IMR-90 (cell line): Measurements from ENCODE around the gene UNC93A. TPM values are rescaled to one million over a fixed set of nuclear protein-coding genes. Genes with fewer than 3 reads are reported as not detected.

Experiments
- ATAC-seq: fragments of 200-7000 bp; cut with Tn5 transposase; 2 replicates; pipeline ENCODE4 v1.9.1; 2020; ENCODE audit warnings: low read depth, mild to moderate bottlenecking, moderate library complexity
- BruUV-seq: library from RNA; stranded (reverse); fragments of 400-500 nt; replicated peaks from 2 replicates; lab custom pipeline; 2021; lab: Mats Ljungman, UMichigan
- CTCF ChIA-PET: fragments of 300-600 bp; formaldehyde crosslinking; extraction: SDS; loops from one replicate; lab custom pipeline; 2021; ENCODE audit warnings: antibody characterized with exemption; lab: Yijun Ruan, JAX
- POLR2A ChIA-PET: fragments of 300-600 bp; sonication (Branson Sonifier 250); formaldehyde crosslinking; loops from one replicate; lab custom pipeline; 2022; ENCODE audit warnings: antibody characterized with exemption; ENCODE audit not compliant: unreplicated experiment; lab: Charles Lee
- DNase-seq: peaks from one replicate; pipeline ENCODE4 v3.0.0; 2013
- H2AFZ ChIP-seq: replicated peaks from 2 replicates; pipeline ENCODE3; 2013; ENCODE audit warnings: low read length, mild to moderate bottlenecking; ENCODE audit not compliant: poor library complexity
- H2AK5ac ChIP-seq: 2 replicates; pipeline ENCODE4 v1.6.1; 2013; ENCODE audit warnings: low read depth, low read length, inconsistent platforms
- H2AK9ac ChIP-seq: replicated peaks from 2 replicates; pipeline ENCODE3; 2013; ENCODE audit warnings: mild to moderate bottlenecking, low read depth, low read length, moderate library complexity; ENCODE audit not compliant: poor library complexity
- H2BK120ac ChIP-seq: 2 replicates; pipeline ENCODE4 v1.6.1; 2013; ENCODE audit warnings: low read depth, low read length, inconsistent platforms
- H2BK15ac ChIP-seq: 3 replicates; pipeline ENCODE4 v1.6.1; 2013; ENCODE audit warnings: low read depth, low read length, inconsistent platforms
- H2BK20ac ChIP-seq: 2 replicates; pipeline ENCODE4 v1.6.1; 2013; ENCODE audit warnings: low read depth, mild to moderate bottlenecking, inconsistent platforms, low read length, moderate library complexity
- H2BK5ac ChIP-seq: 2 replicates; pipeline ENCODE4 v1.6.1; 2013; ENCODE audit warnings: mild to moderate bottlenecking, low read depth, low read length, inconsistent platforms; ENCODE audit not compliant: poor library complexity, severe bottlenecking
- H3K14ac ChIP-seq: replicated peaks from 2 replicates; pipeline ENCODE4 v1.6.1; 2013; ENCODE audit warnings: low read depth, low read length, inconsistent platforms
- H3K18ac ChIP-seq: 2 replicates; pipeline ENCODE4 v1.6.1; 2013; ENCODE audit warnings: low read depth, low read length, control low read depth
- H3K23ac ChIP-seq: 2 replicates; pipeline ENCODE4 v1.6.1; 2013; ENCODE audit warnings: low read depth, low read length, inconsistent platforms
- H3K27ac ChIP-seq: 2 replicates; pipeline ENCODE4 v1.5.1; 2013; ENCODE audit warnings: mild to moderate bottlenecking, control low read depth, low read length; ENCODE audit not compliant: insufficient read depth
- H3K27me3 ChIP-seq: 2 replicates; pipeline ENCODE4 v1.6.1; 2013; ENCODE audit warnings: low read length; ENCODE audit not compliant: control insufficient read depth, insufficient read depth
- H3K36me3 ChIP-seq: 2 replicates; pipeline ENCODE4 v1.6.1; 2013; ENCODE audit warnings: low read length, mixed read lengths; ENCODE audit not compliant: control insufficient read depth, insufficient read depth
- H3K4ac ChIP-seq: 2 replicates; pipeline ENCODE4 v1.6.1; 2013; ENCODE audit warnings: low read depth, low read length, inconsistent platforms
- H3K4me1 ChIP-seq: 2 replicates; pipeline ENCODE4 v1.6.1; 2013; ENCODE audit warnings: low read length, mixed read lengths; ENCODE audit not compliant: control insufficient read depth, insufficient read depth
- H3K4me2 ChIP-seq: 2 replicates; pipeline ENCODE4 v1.6.1; 2013; ENCODE audit warnings: low read depth, mild to moderate bottlenecking, control low read depth, low read length, moderate library complexity
- H3K4me3 ChIP-seq: 2 replicates; pipeline ENCODE4 v1.5.1; 2013; ENCODE audit warnings: low read depth, mild to moderate bottlenecking, control low read depth, low read length, moderate library complexity; ENCODE audit not compliant: insufficient read depth
- H3K56ac ChIP-seq: 2 replicates; pipeline ENCODE4 v1.6.1; 2013; ENCODE audit warnings: low read length, inconsistent platforms; ENCODE audit not compliant: insufficient read depth; ENCODE audit errors: extremely low read depth
- H3K79me1 ChIP-seq, 2 experiments: 2 replicates each; pipeline ENCODE4 v1.6.1; 2013; ENCODE audit warnings: low read length in 2 of 2, inconsistent platforms in 1 of 2, low read depth in 1 of 2
- H3K9ac ChIP-seq: 2 replicates; pipeline ENCODE4 v1.6.1; 2013; ENCODE audit warnings: low read depth, low read length, control low read depth
- H3K9me1 ChIP-seq: 2 replicates; pipeline ENCODE4 v1.6.1; 2013; ENCODE audit warnings: low read length, inconsistent platforms; ENCODE audit not compliant: insufficient read depth
- H3K9me3 ChIP-seq: 2 replicates; pipeline ENCODE4 v1.6.1; 2013; ENCODE audit warnings: low read length; ENCODE audit not compliant: control insufficient read depth, insufficient read depth
- H4K20me1 ChIP-seq: 2 replicates; pipeline ENCODE4 v1.6.1; 2013; ENCODE audit warnings: low read length, inconsistent platforms; ENCODE audit not compliant: insufficient read depth
- H4K5ac ChIP-seq: 2 replicates; pipeline ENCODE4 v1.6.1; 2013; ENCODE audit warnings: mild to moderate bottlenecking, low read depth, low read length, control low read depth
- H4K8ac ChIP-seq, 2 experiments: 2 replicates each; pipeline ENCODE4 v1.6.1; 2013; ENCODE audit warnings: low read depth in 2 of 2, low read length in 2 of 2, control low read depth in 1 of 2, inconsistent platforms in 1 of 2
- H4K91ac ChIP-seq: 2 replicates; pipeline ENCODE4 v1.6.1; 2013; ENCODE audit warnings: low read depth, low read length, inconsistent platforms; ENCODE audit not compliant: insufficient read depth
- BHLHE40 ChIP-seq: fragments of 150-350 bp; IDR thresholded peaks from 2 replicates; pipeline ENCODE4 v1.6.1; 2016; ENCODE audit warnings: mild to moderate bottlenecking, low read depth, low read length
- CEBPB ChIP-seq: IDR thresholded peaks from 2 replicates; pipeline ENCODE4 v1.6.1; 2012; ENCODE audit warnings: low read depth, low read length, improper control_type of control experiment
- CHD1 ChIP-seq: IDR thresholded peaks from 2 replicates; pipeline ENCODE4 v1.6.1; 2012; ENCODE audit warnings: low read depth, low read length, improper control_type of control experiment
- FOS ChIP-seq: fragments of 150-350 bp; IDR thresholded peaks from 2 replicates; pipeline ENCODE4 v1.6.1; 2016; ENCODE audit warnings: low read depth, low read length
- MAFK ChIP-seq: IDR thresholded peaks from 2 replicates; pipeline ENCODE4 v1.6.1; 2012; ENCODE audit warnings: low read depth, low read length, improper control_type of control experiment
- MAZ ChIP-seq: IDR thresholded peaks from 2 replicates; pipeline ENCODE4 v1.6.1; 2012; ENCODE audit warnings: low read depth, mild to moderate bottlenecking, low read length, improper control_type of control experiment, moderate library complexity, borderline replicate concordance
- MXI1 ChIP-seq: IDR thresholded peaks from 2 replicates; pipeline ENCODE4 v1.6.1; 2012; ENCODE audit warnings: low read depth, mild to moderate bottlenecking, low read length, moderate library complexity, borderline replicate concordance
- NFE2L2 ChIP-seq: fragments of 150-350 bp; IDR thresholded peaks from 2 replicates; pipeline ENCODE4 v1.6.1; 2016; ENCODE audit warnings: low read depth, mild to moderate bottlenecking, low read length
- POLR2A ChIP-seq: IDR thresholded peaks from 2 replicates; pipeline ENCODE4 v1.6.1; 2012; ENCODE audit warnings: mild to moderate bottlenecking, low read depth, low read length
- RAD21 ChIP-seq: IDR thresholded peaks from 2 replicates; pipeline ENCODE4 v1.6.1; 2012; ENCODE audit warnings: low read length, improper control_type of control experiment
- RCOR1 ChIP-seq: IDR thresholded peaks from 2 replicates; pipeline ENCODE4 v1.6.1; 2012; ENCODE audit warnings: mild to moderate bottlenecking, low read length, improper control_type of control experiment; ENCODE audit not compliant: insufficient replicate concordance
- RFX5 ChIP-seq: IDR thresholded peaks from 2 replicates; pipeline ENCODE4 v1.8.0; 2012; ENCODE audit warnings: low read depth, mild to moderate bottlenecking, low read length, moderate library complexity
- SMC3 ChIP-seq: fragments of 150-350 bp; IDR thresholded peaks from 2 replicates; pipeline ENCODE4 v1.6.1; 2016; ENCODE audit warnings: low read depth, mild to moderate bottlenecking, antibody characterized with exemption, low read length, moderate library complexity
- USF2 ChIP-seq: fragments of 150-350 bp; IDR thresholded peaks from 2 replicates; pipeline ENCODE4 v1.6.1; 2017; ENCODE audit warnings: mild to moderate bottlenecking, antibody characterized with exemption, low read length, low read depth
- WGBS, 2 experiments: methylation state at CpG; one replicate each; pipeline versions ENCODE4 v1.1.5 to v1.1.7; 2013; ENCODE audit warnings: missing lambda C conversion rate in 2 of 2; ENCODE audit not compliant: insufficient read length in 1 of 2; ENCODE audit errors: extremely low coverage in 2 of 2; 5-methylcytosine and 5-hydroxymethylcytosine counted together
- dilution Hi-C: fragments of 300-500 bp; cut with HindIII; formaldehyde crosslinking; loops from one replicate; pipeline ENCODE4 v1.14.3; 2018; ENCODE audit warnings: low sequenced_read_pairs; ENCODE audit not compliant: unreplicated experiment
- in situ Hi-C: fragments of 300-500 bp; cut with MboI; formaldehyde crosslinking; loops from 3 replicates; pipeline ENCODE4 v1.14.3; 2019; ENCODE audit warnings: low sequenced_read_pairs, inconsistent platforms, mixed read lengths
- intact Hi-C: fragments of 100-400 bp; cut with micrococcal nuclease; formaldehyde crosslinking; loops from 2 replicates; pipeline ENCODE4 v1.10.0; 2022
- polyA plus RNA-seq, 3 experiments: library from polyadenylated mRNA; depleted of rRNA; stranded (reverse); fragments of >200 nt; gene quantifications; 2 replicates each; pipeline ENCODE4 v1.2.3, GENCODE V29; 2012; ENCODE audit warnings: low replicate concordance in 1 of 3
- total RNA-seq: library from RNA; depleted of rRNA; stranded (reverse); fragments of >200 nt; gene quantifications from 2 replicates; pipeline ENCODE4 v1.2.3, GENCODE V29; 2012
- TF ChIP-seq, protein P1 (sequence below): fragments of 150-350 bp; IDR thresholded peaks from 2 replicates; pipeline ENCODE4 v1.6.1; 2016; ENCODE audit warnings: low read depth, mild to moderate bottlenecking, low read length, moderate library complexity, borderline replicate concordance
- TF ChIP-seq, protein P2 (sequence below): conservative IDR thresholded peaks from 2 replicates; pipeline ENCODE4 v1.5.1; 2012; ENCODE audit warnings: mild to moderate bottlenecking, low read depth, low read length, improper control_type of control experiment

The UNC93A gene
- total and polyA plus RNA-seq, 2 of the 4 experiments (the other 2 are of a cell fraction): not detected

GRCh38 chr6:167247814-167248595, 43.1 kb upstream of the UNC93A start:
- Histone ChIP-seq H3K4me3 (no peak overlapping the region), H3K18ac (no peak overlapping the region), H3K9me3 (peaks cover 31% of the 10 kb centered on the region), H3K23ac (no peak overlapping the region), H3K27me3 (no peaks in the 10 kb centered on the region), H3K4ac (no peak overlapping the region), H3K9me1 (no peaks in the 10 kb centered on the region), H3K79me1 (no peaks in the 10 kb centered on the region), H4K5ac (no peak overlapping the region), H2BK15ac (no peak overlapping the region), H2AK9ac (no peak overlapping the region), H3K56ac (no peak overlapping the region), H2AFZ (no peak overlapping the region), H4K20me1 (no peaks in the 10 kb centered on the region), H4K8ac (no peak overlapping the region), H2BK120ac (no peak overlapping the region), H3K4me1 (no peaks in the 10 kb centered on the region), H3K4me2 (no peak overlapping the region), H2BK20ac (no peak overlapping the region), H4K91ac (no peak overlapping the region), H2BK5ac (no peak overlapping the region), H3K14ac (no peak overlapping the region), H3K36me3 (no peaks in the 10 kb centered on the region), H2AK5ac (no peak overlapping the region), H3K27ac (no peak overlapping the region), H3K9ac (no peak overlapping the region)
- dilution Hi-C loops (no loop called here), in situ Hi-C loops (no loop called here), intact Hi-C loops (no loop called here)
- 28% methylated on average over 4 of the region's 24 CpGs; no CpG with 5 or more reads in 1 of the 2 experiments for WGBS, 2 experiments
- POLR2A ChIA-PET: no interaction called here
- no TSS peak for BruUV-seq
- no peak for TF ChIP-seq POLR2A
- TF ChIP-seq USF2: no peak
- no peak for TF ChIP-seq MAZ
- no peak for TF ChIP-seq CEBPB
- TF ChIP-seq RCOR1: no peak
- TF ChIP-seq NFE2L2: no peak
- TF ChIP-seq MXI1: no peak
- TF ChIP-seq MAFK: no peak
- TF ChIP-seq, protein P1, sequence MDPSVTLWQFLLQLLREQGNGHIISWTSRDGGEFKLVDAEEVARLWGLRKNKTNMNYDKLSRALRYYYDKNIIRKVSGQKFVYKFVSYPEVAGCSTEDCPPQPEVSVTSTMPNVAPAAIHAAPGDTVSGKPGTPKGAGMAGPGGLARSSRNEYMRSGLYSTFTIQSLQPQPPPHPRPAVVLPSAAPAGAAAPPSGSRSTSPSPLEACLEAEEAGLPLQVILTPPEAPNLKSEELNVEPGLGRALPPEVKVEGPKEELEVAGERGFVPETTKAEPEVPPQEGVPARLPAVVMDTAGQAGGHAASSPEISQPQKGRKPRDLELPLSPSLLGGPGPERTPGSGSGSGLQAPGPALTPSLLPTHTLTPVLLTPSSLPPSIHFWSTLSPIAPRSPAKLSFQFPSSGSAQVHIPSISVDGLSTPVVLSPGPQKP: no peak
- TF ChIP-seq CHD1: no peak
- no peak for TF ChIP-seq SMC3
- no peak for TF ChIP-seq RFX5
- no peak for TF ChIP-seq RAD21
- TF ChIP-seq BHLHE40: no peak
- TF ChIP-seq FOS: no peak
- TF ChIP-seq, protein P2, sequence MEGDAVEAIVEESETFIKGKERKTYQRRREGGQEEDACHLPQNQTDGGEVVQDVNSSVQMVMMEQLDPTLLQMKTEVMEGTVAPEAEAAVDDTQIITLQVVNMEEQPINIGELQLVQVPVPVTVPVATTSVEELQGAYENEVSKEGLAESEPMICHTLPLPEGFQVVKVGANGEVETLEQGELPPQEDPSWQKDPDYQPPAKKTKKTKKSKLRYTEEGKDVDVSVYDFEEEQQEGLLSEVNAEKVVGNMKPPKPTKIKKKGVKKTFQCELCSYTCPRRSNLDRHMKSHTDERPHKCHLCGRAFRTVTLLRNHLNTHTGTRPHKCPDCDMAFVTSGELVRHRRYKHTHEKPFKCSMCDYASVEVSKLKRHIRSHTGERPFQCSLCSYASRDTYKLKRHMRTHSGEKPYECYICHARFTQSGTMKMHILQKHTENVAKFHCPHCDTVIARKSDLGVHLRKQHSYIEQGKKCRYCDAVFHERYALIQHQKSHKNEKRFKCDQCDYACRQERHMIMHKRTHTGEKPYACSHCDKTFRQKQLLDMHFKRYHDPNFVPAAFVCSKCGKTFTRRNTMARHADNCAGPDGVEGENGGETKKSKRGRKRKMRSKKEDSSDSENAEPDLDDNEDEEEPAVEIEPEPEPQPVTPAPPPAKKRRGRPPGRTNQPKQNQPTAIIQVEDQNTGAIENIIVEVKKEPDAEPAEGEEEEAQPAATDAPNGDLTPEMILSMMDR: no peak
- CTCF ChIA-PET: no interaction called here
- ATAC-seq (no peak), DNase-seq (no peak)
